ENCODE results near the gene UBE2L3.
A peak's percentile ranks its signal among the peaks of the same experiment; 100 is the strongest.
"Not testable (repeated sequence)": the region's sequence is repeated elsewhere in the genome, so short reads cannot be mapped to it uniquely, and the experiment has no call there.

UBE2L3 gene
- long read RNA-seq, donor 1, transcript UBE2L3-201 (4 exons, 3,028 nt): major isoform, 67 of 83 reads
- long read RNA-seq, donor 1, partial matches to known transcripts: 13 of 83 reads
- long read RNA-seq, donor 1, other reads (novel, unspliced or antisense): 0 of 83 reads
- long read RNA-seq, donor 2, transcript UBE2L3-201 (4 exons, 3,028 nt): major isoform, 26 of 33 reads
- long read RNA-seq, donor 2, partial matches to known transcripts: 6 of 33 reads
- long read RNA-seq, donor 2, other reads (novel, unspliced or antisense): 0 of 33 reads
- long read RNA-seq, donor 3, transcript UBE2L3-201 (4 exons, 3,028 nt): major isoform, 32 of 51 reads
- long read RNA-seq, donor 3, partial matches to known transcripts: 16 of 51 reads
- long read RNA-seq, donor 3, other reads (novel, unspliced or antisense): 0 of 51 reads
- long read RNA-seq, donor 4, transcript UBE2L3-201 (4 exons, 3,028 nt): major isoform, 57 of 79 reads
- long read RNA-seq, donor 4, partial matches to known transcripts: 17 of 79 reads
- long read RNA-seq, donor 4, other reads (novel, unspliced or antisense): 5 of 79 reads
- long read RNA-seq, donor 5, transcript UBE2L3-201 (4 exons, 3,028 nt): major isoform, 56 of 62 reads
- long read RNA-seq, donor 5, partial matches to known transcripts: 5 of 62 reads
- long read RNA-seq, donor 5, other reads (novel, unspliced or antisense): 0 of 62 reads
- long read RNA-seq, donor 6, transcript UBE2L3-201 (4 exons, 3,028 nt): major isoform, 53 of 73 reads
- long read RNA-seq, donor 6, partial matches to known transcripts: 20 of 73 reads
- long read RNA-seq, donor 6, other reads (novel, unspliced or antisense): 0 of 73 reads
- long read RNA-seq, donor 7, transcript UBE2L3-201 (4 exons, 3,028 nt): major isoform, 79 of 123 reads
- long read RNA-seq, donor 7, partial matches to known transcripts: 43 of 123 reads
- long read RNA-seq, donor 7, other reads (novel, unspliced or antisense): 0 of 123 reads
- long read RNA-seq, donor 8, transcript UBE2L3-201 (4 exons, 3,028 nt): major isoform, 64 of 81 reads
- long read RNA-seq, donor 8, partial matches to known transcripts: 14 of 81 reads
- long read RNA-seq, donor 8, other reads (novel, unspliced or antisense): 0 of 81 reads

GRCh38 chr22:21567456-21568346 is at the start of gene UBE2L3:
Gene UBE2L3 (plus strand): TSS chr22:21567714. CDS start chr22:21567745, 31 bp downstream.
- peak; percentile 98 for DNase-seq

GRCh38 chr22:21526705-21527500 is 40.6 kb upstream of the UBE2L3 start:
- not testable (repeated sequence) for DNase-seq

GRCh38 chr22:21531525-21531924 is 36.0 kb upstream of the UBE2L3 start:
- DNase-seq: not testable (repeated sequence)

GRCh38 chr22:21532863-21533648 is 34.5 kb upstream of the UBE2L3 start:
- DNase-seq: not testable (repeated sequence)

- not testable (repeated sequence) for DNase-seq
Observed at GRCh38 chr22:21539862-21540261, 27.7 kb upstream of the UBE2L3 start.

- DNase-seq: not testable (repeated sequence)
Observed at GRCh38 chr22:21544432-21545322, 22.8 kb upstream of the UBE2L3 start.

- DNase-seq: not testable (repeated sequence)
Observed at GRCh38 chr22:21549558-21549957, 18.0 kb upstream of the UBE2L3 start.

- not testable (repeated sequence) for DNase-seq
Observed at GRCh38 chr22:21550008-21550677, 17.4 kb upstream of the UBE2L3 start.

- not testable (repeated sequence) for DNase-seq
Observed at GRCh38 chr22:21550678-21551047, 16.9 kb upstream of the UBE2L3 start.

GRCh38 chr22:21551361-21551760 is 16.2 kb upstream of the UBE2L3 start, which contains the start of gene RIMBP3C:
Gene RIMBP3C (minus strand): TSS chr22:21551461. CDS start chr22:21550976, 485 bp downstream.
- DNase-seq: not testable (repeated sequence)

GRCh38 chr22:21559345-21560125 is 8.0 kb upstream of the UBE2L3 start:
- DNase-seq: not testable (repeated sequence)

- not testable (repeated sequence) for DNase-seq
Observed at GRCh38 chr22:21560657-21561056, 6.9 kb upstream of the UBE2L3 start.

GRCh38 chr22:21563912-21564311 is 3.6 kb upstream of the UBE2L3 start:
- DNase-seq: no peak

- DNase-seq: no peak
Observed at GRCh38 chr22:21564411-21564810, 3.1 kb upstream of the UBE2L3 start.

- no peak for DNase-seq
Observed at GRCh38 chr22:21568347-21569075, 997 bp downstream of the UBE2L3 start.

- DNase-seq: not testable (repeated sequence)
Observed at GRCh38 chr22:21569076-21569427, 1.5 kb downstream of the UBE2L3 start.

Data from right kidney (tissue), 9 donors.